HUES64 (cell line): ENCODE data around the gene OOSP1.

Experiments
- H3K27ac ChIP-seq: 2 replicates; pipeline ENCODE4 v1.7.0; 2013; ENCODE audit warnings: low read depth, low read length, inconsistent platforms
- H3K27me3 ChIP-seq: 2 replicates; pipeline ENCODE4 v1.6.1; 2013; ENCODE audit warnings: mild to moderate bottlenecking, low read length; ENCODE audit not compliant: insufficient read depth
- H3K36me3 ChIP-seq: 2 replicates; pipeline ENCODE4 v1.6.1; 2013; ENCODE audit warnings: mild to moderate bottlenecking, low read length; ENCODE audit not compliant: insufficient read depth
- H3K4me1 ChIP-seq: 2 replicates; pipeline ENCODE4 v1.6.1; 2013; ENCODE audit warnings: mild to moderate bottlenecking, low read length, moderate library complexity; ENCODE audit not compliant: insufficient read depth
- H3K4me3 ChIP-seq: 2 replicates; pipeline ENCODE4 v1.5.1; 2013; ENCODE audit warnings: mild to moderate bottlenecking, low read length, moderate library complexity
- H3K9ac ChIP-seq: 2 replicates; pipeline ENCODE4 v1.6.1; 2013; ENCODE audit warnings: mild to moderate bottlenecking, low read depth, low read length
- H3K9me3 ChIP-seq: 2 replicates; pipeline ENCODE4 v1.6.1; 2013; ENCODE audit warnings: low read depth, low read length; ENCODE audit not compliant: insufficient read depth
- WGBS: fragments of 150-250, 120-280 bp; methylation state at CpG from one replicate; pipeline ENCODE4 v1.1.7; 2013; ENCODE audit warnings: missing lambda C conversion rate; 5-methylcytosine and 5-hydroxymethylcytosine counted together

Gene OOSP1

GRCh38 chr11:59984368-59984767, 46.1 kb downstream of the OOSP1 start:
- Histone ChIP-seq H3K36me3 (no peaks in the 10 kb centered on the region), H3K4me3 (no peak overlapping the region), H3K4me1 (no peaks in the 10 kb centered on the region), H3K9ac (no peak overlapping the region), H3K9me3 (no peaks in the 10 kb centered on the region), H3K27me3 (no peaks in the 10 kb centered on the region), H3K27ac (no peak overlapping the region)
- WGBS, result 99% methylated on average over 3 of the region's 3 CpGs

DNA sequence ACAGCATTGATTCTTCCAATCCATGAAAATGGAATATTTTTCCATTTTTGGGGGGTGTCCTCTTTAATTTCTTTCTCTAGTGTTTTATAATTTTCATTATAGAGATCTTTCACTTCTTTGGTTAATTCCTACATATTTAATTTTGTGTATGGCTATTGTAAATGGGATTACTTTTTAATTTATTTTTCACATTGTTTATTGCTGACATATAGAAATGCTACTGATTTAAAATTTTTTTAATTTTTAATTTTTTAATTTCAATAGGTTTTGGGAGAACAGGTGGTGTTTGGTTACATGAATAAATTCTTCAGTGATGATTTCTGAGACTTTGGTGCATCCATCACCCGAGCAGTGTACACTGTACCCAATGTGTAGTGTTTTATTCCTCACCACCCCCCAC, 52.2 kb downstream of the OOSP1 start:
- Histone ChIP-seq H3K36me3 (no peaks in the 10 kb centered on the region), H3K27me3 (no peaks in the 10 kb centered on the region), H3K9ac (no peak overlapping the region), H3K27ac (no peak overlapping the region), H3K9me3 (no peaks in the 10 kb centered on the region; the same call in 1 of the 2 replicates), H3K4me1 (no peaks in the 10 kb centered on the region), H3K4me3 (no peak overlapping the region)
- 93% methylated on average over 1 of the region's 1 CpG for WGBS

DNA sequence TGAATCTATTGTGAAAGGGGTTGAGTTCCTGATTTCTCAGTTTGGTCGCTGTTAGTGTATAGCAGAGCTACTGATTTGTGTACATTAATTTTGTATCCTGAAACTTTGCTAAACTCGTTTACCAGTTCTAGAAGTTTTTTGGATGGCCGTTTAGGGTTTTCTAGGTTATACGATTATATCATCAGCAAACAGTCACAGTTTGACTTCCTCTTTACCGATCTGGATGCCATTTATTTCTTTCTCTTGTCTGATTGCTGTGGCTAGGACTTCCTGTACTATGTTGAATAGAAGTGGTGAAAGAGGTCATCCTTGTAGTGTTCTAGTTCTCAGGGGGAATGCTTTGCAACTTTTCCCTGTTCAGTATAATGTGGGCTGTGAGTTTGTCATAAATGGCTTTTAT, 54.2 kb downstream of the OOSP1 start:
- Histone ChIP-seq H3K27ac (no peak overlapping the region), H3K9me3 (no peaks in the 10 kb centered on the region; the same call in 1 of the 2 replicates), H3K9ac (no peak overlapping the region), H3K4me1 (no peaks in the 10 kb centered on the region), H3K4me3 (no peak overlapping the region), H3K27me3 (no peaks in the 10 kb centered on the region), H3K36me3 (no peaks in the 10 kb centered on the region)
- 88% methylated on average over 5 of the region's 5 CpGs for WGBS

DNA sequence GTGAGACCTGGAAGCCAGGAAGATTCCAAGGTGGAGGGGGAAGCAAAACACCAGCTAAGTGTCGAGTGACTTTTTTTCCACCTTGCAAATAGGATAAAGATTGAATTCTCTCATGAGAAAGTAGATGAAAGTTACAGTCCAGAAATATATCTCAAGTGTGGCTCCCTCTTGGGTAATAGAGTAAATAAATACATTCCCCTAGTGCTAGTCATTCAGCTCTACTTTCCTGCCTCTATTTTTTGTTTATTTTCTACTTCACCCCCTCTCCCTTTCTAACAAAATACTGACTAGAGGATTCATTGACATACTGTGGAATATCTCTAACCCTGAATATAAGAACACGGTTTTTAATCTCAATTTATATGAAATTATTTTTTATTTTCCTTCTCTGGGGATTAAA, 59.6 kb downstream of the OOSP1 start:
- Histone ChIP-seq H3K36me3 (no peaks in the 10 kb centered on the region), H3K4me3 (no peak overlapping the region), H3K27ac (no peak overlapping the region), H3K27me3 (no peaks in the 10 kb centered on the region), H3K9ac (no peak overlapping the region), H3K4me1 (no peaks in the 10 kb centered on the region), H3K9me3 (no peaks in the 10 kb centered on the region)
- WGBS, result 89% methylated on average over 1 of the region's 2 CpGs

DNA sequence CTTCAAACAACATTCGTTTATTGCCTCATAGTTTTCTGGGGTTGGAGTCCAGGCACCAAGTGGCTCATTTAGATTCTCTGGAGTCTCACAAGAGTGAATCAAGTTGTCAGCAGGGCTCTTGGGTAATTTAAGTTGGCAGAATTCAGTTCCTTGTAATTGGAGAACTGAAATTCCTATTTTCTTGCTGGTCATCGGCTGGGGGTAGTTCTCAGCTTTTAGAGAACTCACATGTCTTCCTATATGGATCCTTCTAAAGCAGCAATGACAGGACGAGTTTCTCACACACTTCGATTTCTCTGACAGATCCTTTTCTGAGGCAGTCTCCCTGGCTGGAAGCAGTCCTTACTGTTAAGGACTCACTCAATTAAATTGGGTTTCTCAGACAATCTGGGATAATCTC, 61.5 kb downstream of the OOSP1 start:
- 94% methylated on average over 4 of the region's 4 CpGs for WGBS
- Histone ChIP-seq H3K4me1 (no peaks in the 10 kb centered on the region), H3K4me3 (no peak overlapping the region), H3K36me3 (no peaks in the 10 kb centered on the region), H3K9me3 (no peaks in the 10 kb centered on the region), H3K27me3 (no peaks in the 10 kb centered on the region), H3K9ac (no peak overlapping the region), H3K27ac (no peak overlapping the region)

DNA sequence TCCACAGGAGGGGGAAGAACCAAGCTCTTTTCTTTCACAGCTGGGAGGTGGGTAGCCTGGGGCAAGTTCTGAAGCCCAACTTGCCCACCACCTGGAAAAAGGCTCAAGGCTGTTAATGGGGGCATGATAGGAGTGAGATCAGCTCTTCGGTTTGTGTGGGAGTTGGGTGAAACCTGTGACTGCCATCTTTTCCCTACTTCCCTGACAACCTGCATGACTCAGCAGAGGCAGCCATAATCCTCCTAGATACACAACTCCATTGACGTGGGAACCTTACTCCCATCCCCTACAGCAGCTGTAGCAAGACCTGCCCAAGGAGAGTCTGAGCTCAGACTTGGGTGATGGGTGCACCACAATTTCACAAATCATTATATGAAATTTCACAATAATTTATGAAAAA, 65.5 kb downstream of the OOSP1 start:
- H3K9me3 ChIP-seq, result no peaks in the 10 kb centered on the region
- H3K36me3 ChIP-seq, result no peaks in the 10 kb centered on the region
- H3K27me3 ChIP-seq, result no peaks in the 10 kb centered on the region
- H3K4me3 ChIP-seq, result no peak overlapping the region
- no peaks in the 10 kb centered on the region for H3K4me1 ChIP-seq
- no peak overlapping the region for H3K27ac ChIP-seq
- 79% methylated on average over 1 of the region's 2 CpGs for WGBS
- no peak overlapping the region for H3K9ac ChIP-seq

GRCh38 chr11:60005360-60005759, 67.1 kb downstream of the OOSP1 start:
- Histone ChIP-seq H3K4me1 (no peaks in the 10 kb centered on the region), H3K9me3 (no peaks in the 10 kb centered on the region), H3K4me3 (no peak overlapping the region), H3K27me3 (no peaks in the 10 kb centered on the region), H3K9ac (no peak overlapping the region), H3K27ac (no peak overlapping the region), H3K36me3 (no peaks in the 10 kb centered on the region)
- WGBS, result 86% methylated on average over 1 of the region's 1 CpG
